HK-2 (cell line): ENCODE data around the gene TEDC2.

ENCODE experiments used
- DNase-seq: peaks from one replicate; pipeline ENCODE4 v3.0.0-alpha.2; 2018; ENCODE audit not compliant: unreplicated experiment

Gene TEDC2

DNA sequence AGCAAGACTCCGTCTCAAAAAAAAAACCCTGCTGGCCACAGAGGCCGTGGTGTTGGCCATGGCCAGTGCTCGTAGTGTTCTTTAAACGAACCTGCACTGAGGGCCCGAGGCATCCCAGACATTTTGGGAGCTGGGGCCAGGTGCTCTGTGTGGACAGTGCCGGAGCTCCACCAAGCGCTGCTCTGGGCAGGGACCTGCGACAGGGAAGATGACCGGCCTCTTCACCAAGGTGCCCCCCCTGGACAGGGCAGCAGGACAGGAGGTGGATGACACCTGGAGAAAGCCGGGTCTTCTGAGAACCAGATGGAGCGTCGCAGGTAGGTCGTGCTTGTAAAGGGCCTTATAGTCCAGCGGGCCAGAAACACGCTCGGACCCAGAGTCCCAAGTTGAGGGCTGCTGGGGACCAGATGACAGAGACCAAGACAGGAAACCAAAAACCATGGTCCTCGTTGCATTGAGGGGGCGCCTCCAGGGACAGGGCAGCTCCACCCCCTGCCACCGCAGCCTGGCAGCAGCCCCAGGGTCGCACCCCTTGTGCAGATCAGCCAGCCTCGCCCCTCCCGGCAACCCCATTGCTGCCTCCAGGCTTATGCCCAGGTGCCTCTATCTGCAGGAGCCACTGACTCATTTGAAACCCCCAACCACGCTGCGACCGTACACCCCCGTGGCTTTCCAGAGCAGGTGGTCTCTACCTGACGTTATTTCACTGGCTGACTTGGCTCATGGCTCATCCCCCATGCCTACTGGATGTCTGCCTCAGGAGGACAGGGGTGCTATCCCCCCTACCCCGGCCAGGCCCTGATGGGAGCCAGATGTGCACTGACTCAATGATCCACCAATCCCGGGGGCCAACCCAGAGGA, 7.0 kb downstream of the TEDC2 start:
- DNase-seq: no peak

GRCh38 chr16:2467528-2468232, 7.8 kb downstream of the TEDC2 start:
- no peak for DNase-seq

DNA sequence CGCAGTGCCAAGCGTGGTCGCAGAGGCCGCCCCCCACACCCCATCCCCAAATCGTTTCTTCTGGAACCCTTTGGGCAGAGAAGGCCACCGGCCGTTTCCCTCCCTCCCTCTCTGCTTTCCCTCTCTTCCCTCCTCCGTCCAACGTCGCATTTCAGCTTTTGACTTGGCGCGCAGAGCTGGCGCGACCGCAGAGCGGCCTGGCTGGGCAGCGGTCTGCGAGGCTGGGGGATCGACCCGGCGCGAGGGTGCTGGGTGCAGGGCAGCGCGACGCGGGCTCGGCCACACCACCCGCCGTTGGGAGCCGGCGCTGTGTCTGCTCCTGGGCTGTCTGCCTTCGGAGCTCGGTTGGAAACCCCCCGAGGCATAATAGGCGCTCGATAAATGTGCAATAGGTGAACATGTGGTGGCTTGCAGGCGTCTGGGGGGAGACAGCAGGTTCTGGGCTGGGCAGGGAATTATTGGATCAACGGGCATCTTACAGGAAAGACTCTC, 8.4 kb downstream of the TEDC2 start:
- DNase-seq: no peak

DNA sequence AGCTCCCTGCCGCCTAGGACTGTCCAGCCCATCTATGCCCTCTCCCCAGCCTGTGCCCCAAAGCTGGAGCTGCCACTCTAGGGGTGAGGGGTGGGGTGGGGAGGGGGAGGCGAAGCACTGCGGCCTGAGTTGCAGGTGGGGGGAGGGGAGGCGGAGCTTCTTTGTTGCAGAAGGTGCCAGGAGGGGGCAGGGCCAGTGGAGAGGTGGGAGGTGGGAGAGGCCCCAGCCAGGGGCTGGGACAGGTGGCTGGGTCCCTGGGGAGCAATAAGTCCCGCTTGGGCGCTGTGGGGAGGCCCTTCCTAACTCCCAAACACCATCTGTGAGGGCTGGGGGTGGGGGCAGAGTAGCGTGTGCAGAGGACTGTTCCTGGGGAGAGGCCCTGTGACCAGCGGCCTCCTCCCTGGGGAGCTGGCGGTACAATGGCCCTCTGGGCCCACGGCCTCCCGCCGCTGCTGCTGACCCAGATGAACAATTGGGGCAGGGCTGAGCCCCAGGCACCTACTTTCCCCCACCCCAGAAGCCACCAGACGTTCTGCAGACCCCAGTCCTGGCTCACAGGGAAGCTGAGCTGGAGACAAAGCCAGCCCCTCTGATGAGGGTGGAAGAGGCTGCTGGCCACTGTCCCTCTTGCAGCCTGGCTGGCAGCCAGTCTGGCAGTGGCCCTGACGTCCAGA, 9.0 kb downstream of the TEDC2 start:
- DNase-seq: no peak

DNA sequence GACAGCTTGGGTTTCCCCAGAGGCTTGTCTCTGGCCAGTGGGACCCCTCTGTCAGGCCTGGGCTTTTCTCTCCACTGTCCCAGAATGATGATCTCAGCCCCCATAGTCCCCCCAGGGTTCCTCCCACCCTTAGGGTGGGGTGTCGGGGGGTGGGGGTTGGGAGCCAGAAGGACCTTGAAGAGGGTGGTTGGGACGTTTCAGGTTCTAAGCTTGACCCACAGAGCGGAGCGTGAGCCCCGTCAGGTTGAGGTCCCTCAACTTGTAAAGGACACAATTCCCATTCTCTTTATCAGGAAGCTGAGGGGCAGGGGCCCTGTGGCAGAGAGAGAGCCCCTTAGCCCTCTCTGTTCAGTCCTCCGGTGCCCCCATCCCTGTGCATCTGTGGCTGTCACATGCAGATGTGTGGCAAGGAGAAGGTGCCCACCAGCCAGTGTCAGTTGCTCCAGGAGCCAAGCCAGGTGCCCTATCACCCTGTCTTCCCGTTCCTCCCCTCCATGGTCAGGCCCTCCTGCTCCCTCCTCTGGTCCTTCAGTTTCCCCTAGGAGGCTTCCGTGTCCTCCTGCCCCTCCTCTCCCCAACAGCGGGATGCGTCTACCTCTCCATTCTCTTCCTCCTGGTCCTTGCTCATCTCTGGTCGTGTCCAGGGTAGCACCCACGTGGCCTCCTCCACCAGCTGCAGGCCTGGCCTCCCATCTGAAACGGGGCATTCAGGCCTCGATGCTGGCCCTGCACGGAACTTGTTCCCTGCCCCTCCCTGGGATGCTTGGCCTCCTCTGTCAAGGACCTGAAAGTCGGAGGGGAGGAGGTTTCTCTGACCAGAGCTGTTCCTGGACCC, 9.7 kb downstream of the TEDC2 start:
- DNase-seq: no peak

GRCh38 chr16:2470234-2470601, 10.3 kb downstream of the TEDC2 start:
- DNase-seq: no peak

DNA sequence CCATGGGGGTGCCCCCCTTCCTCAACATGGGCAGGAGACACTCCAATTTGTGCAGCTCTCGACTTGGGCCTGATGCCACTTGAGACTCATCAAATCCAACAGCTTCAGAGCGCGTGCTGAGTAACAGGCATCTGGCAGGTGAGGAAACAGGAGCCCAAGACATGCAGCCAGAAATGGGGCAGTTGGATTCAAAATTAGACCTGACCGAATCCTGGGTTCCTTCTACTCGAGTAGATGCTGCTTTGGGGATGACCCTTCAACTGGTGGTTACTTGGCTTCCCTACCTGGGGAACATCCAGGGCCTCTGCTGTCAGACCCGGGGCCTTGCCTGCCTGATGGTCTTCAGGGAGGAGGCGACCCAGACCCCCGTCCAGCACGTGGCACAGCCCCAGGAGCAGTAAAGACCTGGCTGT, 10.7 kb downstream of the TEDC2 start:
- no peak for DNase-seq

GRCh38 chr16:2471016-2471652, 11.2 kb downstream of the TEDC2 start, which contains the start of gene NTN3:
Gene NTN3, plus strand, starts transcription at chr16:2471297. Its CDS starts 405 bp downstream, at chr16:2471702.
- no peak for DNase-seq

- DNase-seq: no peak
These were observed 12.0 kb downstream of the TEDC2 start for GRCh38 chr16:2471653-2472487.

DNA sequence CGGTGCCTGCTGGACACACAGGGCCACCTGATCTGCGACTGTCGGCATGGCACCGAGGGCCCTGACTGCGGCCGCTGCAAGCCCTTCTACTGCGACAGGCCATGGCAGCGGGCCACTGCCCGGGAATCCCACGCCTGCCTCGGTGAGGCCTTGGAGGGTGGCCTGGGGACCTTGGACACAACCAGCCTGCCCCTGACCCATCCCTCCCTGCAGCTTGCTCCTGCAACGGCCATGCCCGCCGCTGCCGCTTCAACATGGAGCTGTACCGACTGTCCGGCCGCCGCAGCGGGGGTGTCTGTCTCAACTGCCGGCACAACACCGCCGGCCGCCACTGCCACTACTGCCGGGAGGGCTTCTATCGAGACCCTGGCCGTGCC, 12.6 kb downstream of the TEDC2 start:
- no peak for DNase-seq

DNA sequence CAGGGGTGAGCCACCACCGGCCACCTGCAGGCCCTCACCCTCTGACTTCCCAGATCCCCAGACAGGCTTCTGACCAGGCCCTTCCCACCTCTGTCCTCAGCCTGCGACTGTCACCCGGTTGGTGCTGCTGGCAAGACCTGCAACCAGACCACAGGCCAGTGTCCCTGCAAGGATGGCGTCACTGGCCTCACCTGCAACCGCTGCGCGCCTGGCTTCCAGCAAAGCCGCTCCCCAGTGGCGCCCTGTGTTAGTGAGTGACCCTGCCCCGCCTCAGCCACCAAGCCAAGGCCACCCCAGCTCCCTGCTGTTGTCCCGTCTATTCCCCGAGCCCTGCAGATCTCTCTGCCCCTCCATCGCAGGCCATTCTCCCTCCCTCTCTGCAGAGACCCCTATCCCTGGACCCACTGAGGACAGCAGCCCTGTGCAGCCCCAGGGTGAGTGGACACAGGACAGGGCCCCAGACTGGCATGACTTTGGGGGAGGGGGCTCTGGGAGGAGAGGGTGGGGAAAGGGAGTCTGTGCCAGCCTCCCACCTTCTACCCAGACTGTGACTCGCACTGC, 13.1 kb downstream of the TEDC2 start:
- no peak for DNase-seq

DNA sequence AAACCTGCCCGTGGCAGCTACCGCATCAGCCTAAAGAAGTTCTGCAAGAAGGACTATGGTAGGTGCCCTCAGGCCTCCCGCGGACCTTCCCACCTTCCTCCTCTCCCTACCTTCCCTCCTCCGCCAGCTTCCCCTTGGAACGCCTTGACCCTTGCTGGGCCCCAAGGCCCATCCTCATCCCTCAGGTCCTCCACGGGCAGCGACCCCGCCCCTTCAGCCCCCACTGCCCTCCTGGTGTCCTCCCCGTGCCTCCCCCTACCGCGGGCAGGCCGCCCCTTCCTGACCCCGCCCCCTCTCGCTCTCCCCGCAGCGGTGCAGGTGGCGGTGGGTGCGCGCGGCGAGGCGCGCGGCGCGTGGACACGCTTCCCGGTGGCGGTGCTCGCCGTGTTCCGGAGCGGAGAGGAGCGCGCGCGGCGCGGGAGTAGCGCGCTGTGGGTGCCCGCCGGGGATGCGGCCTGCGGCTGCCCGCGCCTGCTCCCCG, 13.6 kb downstream of the TEDC2 start:
- DNase-seq: no peak

- peak; percentile 48 for DNase-seq
These were observed 14.3 kb downstream of the TEDC2 start for GRCh38 chr16:2473999-2474876.

- peak; percentile 76 for DNase-seq
These were observed 15.0 kb downstream of the TEDC2 start, which contains the start of gene TBC1D24 for GRCh38 chr16:2474877-2475412. Gene TBC1D24, plus strand, starts transcription at chr16:2475127. Its CDS starts 21,022 bp downstream, at chr16:2496149.

- DNase-seq: no peak
These were observed 15.8 kb downstream of the TEDC2 start for GRCh38 chr16:2475413-2476344.

DNA sequence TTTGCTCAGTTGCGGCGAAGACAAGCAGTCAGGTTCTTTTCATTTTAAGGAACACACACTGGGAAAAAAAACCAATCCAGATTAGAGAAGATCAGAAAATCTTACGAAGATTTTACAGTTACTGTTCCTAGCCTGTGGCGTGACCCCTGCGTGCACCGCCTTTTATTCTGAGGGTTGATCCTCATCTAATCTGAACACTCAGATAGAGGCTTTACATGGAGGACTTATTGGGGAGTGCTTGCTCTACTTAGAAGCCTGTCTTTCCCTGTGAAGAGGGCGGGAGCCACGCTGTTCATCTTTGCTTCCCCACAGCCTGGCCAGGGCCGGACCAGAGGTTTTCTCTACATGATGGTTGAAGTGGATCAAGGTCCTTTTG, 16.4 kb downstream of the TEDC2 start:
- no peak for DNase-seq

DNA sequence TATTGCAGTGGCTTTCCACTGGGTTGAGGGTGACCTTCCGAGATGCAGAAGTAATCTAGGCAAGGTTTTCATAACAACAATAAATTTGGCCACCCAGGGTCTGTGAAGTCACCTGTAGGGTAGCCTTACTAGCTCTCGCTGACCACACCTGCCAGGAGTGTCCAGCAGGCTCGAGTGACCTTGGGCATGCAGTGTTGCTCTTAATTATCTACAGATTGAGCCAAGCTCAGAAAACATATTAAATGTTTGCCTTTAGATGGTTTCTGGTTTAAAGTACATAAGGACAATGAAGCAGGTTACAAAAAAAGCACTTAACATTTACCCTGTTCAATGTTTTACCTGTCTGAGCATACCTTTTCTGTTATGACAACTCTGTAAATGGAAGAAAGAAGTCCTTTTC, 16.8 kb downstream of the TEDC2 start:
- no peak for DNase-seq
